HL-60 (cell line): ENCODE results near the gene DDX47.

Experiments
- GABPA ChIP-seq: IDR thresholded peaks from 2 replicates; pipeline ENCODE4 v1.6.1; 2012; ENCODE audit warnings: low read depth
- POLR2AphosphoS5 ChIP-seq: IDR thresholded peaks from 2 replicates; pipeline ENCODE4 v1.6.1; 2012; ENCODE audit warnings: low read depth
- REST ChIP-seq: IDR thresholded peaks from 2 replicates; pipeline ENCODE4 v1.6.1; 2012; ENCODE audit warnings: low read depth; ENCODE audit not compliant: insufficient replicate concordance
- SPI1 ChIP-seq: IDR thresholded peaks from 2 replicates; pipeline ENCODE4 v1.6.1; 2012; ENCODE audit warnings: low read depth, mild to moderate bottlenecking, borderline replicate concordance
- TF ChIP-seq, protein P1 (sequence below): IDR thresholded peaks from one replicate; pipeline ENCODE4 v1.5.1; 2011; ENCODE audit warnings: low read length, control low read depth, inconsistent platforms; ENCODE audit not compliant: insufficient read depth

DNA sequence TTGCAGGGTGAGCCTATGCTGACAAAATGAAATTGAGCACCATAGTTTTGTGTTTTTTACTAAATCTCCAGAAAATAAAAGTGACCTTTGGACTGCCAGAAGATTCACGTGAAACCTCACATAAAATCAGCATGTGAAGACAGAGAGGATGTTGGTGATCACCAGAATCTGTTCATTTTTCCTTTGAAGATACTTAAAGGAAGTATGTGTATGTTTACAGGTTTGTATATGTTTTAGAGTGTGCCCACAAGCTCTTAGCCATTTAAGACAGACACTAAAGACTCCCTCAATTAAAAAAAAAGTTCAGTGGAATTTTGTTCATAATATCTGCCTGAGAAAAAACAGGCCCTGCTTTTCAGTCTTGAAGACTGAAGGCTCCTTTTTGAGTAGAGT, 25.9 kb downstream of the DDX47 start:
- TF ChIP-seq SPI1 (no peak), REST (no peak), POLR2AphosphoS5 (no peak), GABPA (no peak)
- TF ChIP-seq, protein P1, sequence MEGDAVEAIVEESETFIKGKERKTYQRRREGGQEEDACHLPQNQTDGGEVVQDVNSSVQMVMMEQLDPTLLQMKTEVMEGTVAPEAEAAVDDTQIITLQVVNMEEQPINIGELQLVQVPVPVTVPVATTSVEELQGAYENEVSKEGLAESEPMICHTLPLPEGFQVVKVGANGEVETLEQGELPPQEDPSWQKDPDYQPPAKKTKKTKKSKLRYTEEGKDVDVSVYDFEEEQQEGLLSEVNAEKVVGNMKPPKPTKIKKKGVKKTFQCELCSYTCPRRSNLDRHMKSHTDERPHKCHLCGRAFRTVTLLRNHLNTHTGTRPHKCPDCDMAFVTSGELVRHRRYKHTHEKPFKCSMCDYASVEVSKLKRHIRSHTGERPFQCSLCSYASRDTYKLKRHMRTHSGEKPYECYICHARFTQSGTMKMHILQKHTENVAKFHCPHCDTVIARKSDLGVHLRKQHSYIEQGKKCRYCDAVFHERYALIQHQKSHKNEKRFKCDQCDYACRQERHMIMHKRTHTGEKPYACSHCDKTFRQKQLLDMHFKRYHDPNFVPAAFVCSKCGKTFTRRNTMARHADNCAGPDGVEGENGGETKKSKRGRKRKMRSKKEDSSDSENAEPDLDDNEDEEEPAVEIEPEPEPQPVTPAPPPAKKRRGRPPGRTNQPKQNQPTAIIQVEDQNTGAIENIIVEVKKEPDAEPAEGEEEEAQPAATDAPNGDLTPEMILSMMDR = no peak
